Superior temporal gyrus (tissue), 1 donor: ENCODE results near the gene CFAP46.
"Not testable (repeated sequence)": the region's sequence is repeated elsewhere in the genome, so short reads cannot be mapped to it uniquely, and the experiment has no call there.

ENCODE experiments used
- DNase-seq: peaks from one replicate; pipeline ENCODE4 v3.0.0-alpha.2; 2016; ENCODE audit errors: extremely low spot score

CFAP46 gene

GRCh38 chr10:132899054-132899750, 43.2 kb downstream of the CFAP46 start:
- DNase-seq = no peak

- DNase-seq = no peak
Measured at GRCh38 chr10:132898391-132899053, 43.8 kb downstream of the CFAP46 start.

GRCh38 chr10:132897516-132898381, 44.6 kb downstream of the CFAP46 start:
- DNase-seq = no peak

- not testable (repeated sequence) for DNase-seq
Measured at GRCh38 chr10:132893786-132894185, 48.6 kb downstream of the CFAP46 start.

GRCh38 chr10:132893090-132893489, 49.3 kb downstream of the CFAP46 start:
- no peak for DNase-seq

GRCh38 chr10:132892004-132892403, 50.4 kb downstream of the CFAP46 start:
- DNase-seq = no peak

GRCh38 chr10:132891368-132891767, 51.0 kb downstream of the CFAP46 start:
- no peak for DNase-seq

- no peak for DNase-seq
Measured at GRCh38 chr10:132890301-132890700, 52.1 kb downstream of the CFAP46 start.

- no peak for DNase-seq
Measured at GRCh38 chr10:132889556-132889955, 52.8 kb downstream of the CFAP46 start.

- no peak for DNase-seq
Measured at GRCh38 chr10:132888898-132889490, 53.4 kb downstream of the CFAP46 start.

- not testable (repeated sequence) for DNase-seq
Measured at GRCh38 chr10:132888446-132888845, 53.9 kb downstream of the CFAP46 start.

GRCh38 chr10:132886211-132887099, 55.9 kb downstream of the CFAP46 start:
- DNase-seq = no peak

- DNase-seq = no peak
Measured at GRCh38 chr10:132885451-132886210, 56.7 kb downstream of the CFAP46 start.

- DNase-seq = no peak
Measured at GRCh38 chr10:132884691-132885271, 57.6 kb downstream of the CFAP46 start.

- DNase-seq = no peak
Measured at GRCh38 chr10:132884041-132884440, 58.3 kb downstream of the CFAP46 start.

- no peak for DNase-seq
Measured at GRCh38 chr10:132883391-132883881, 58.9 kb downstream of the CFAP46 start.

- DNase-seq = no peak
Measured at GRCh38 chr10:132882069-132882951, 60.1 kb downstream of the CFAP46 start.

GRCh38 chr10:132881186-132881920, 61.0 kb downstream of the CFAP46 start:
- no peak for DNase-seq
